Activated CD4-positive, alpha-beta T cell treated with anti-CD3 and anti-CD28 coated beads, Interleukin-2, Interleukin-4, amounts not matched to agents 100 ng/mL and 50 ng/mL, durations not matched to agents 16 hours and 8 hours (primary cell): Measurements from ENCODE around the gene EHD1.

ENCODE experiments used
- DNase-seq: peaks from one replicate; pipeline ENCODE4 v3.0.0-alpha.2; 2020; ENCODE audit warnings: low spot score

Gene EHD1

GRCh38 chr11:64890522-64890939 is 12.1 kb upstream of the EHD1 start:
- DNase-seq = no peak

- no peak for DNase-seq
Measured at GRCh38 chr11:64888729-64889511, 10.5 kb upstream of the EHD1 start.

- no peak for DNase-seq
Measured at GRCh38 chr11:64888406-64888728, 9.9 kb upstream of the EHD1 start.

GRCh38 chr11:64887757-64888405 is 9.5 kb upstream of the EHD1 start:
- DNase-seq = peak; percentile 87

- DNase-seq = no peak
Measured at GRCh38 chr11:64887234-64887756, 8.9 kb upstream of the EHD1 start.

- DNase-seq = peak; percentile 60
Measured at GRCh38 chr11:64885367-64886286, 7.2 kb upstream of the EHD1 start.

GRCh38 chr11:64884019-64884418 is 5.6 kb upstream of the EHD1 start:
- DNase-seq = no peak

GRCh38 chr11:64883575-64883974 is 5.2 kb upstream of the EHD1 start:
- DNase-seq = no peak

GRCh38 chr11:64882243-64882642 is 3.8 kb upstream of the EHD1 start:
- DNase-seq = no peak

- no peak for DNase-seq
Measured at GRCh38 chr11:64881476-64881875, 3.1 kb upstream of the EHD1 start.

GRCh38 chr11:64880240-64881001 is 2.0 kb upstream of the EHD1 start:
- DNase-seq = peak; percentile 60

- DNase-seq = no peak
Measured at GRCh38 chr11:64879244-64879900, 951 bp upstream of the EHD1 start.

- no peak for DNase-seq
Measured at GRCh38 chr11:64878223-64878493, 263 bp downstream of the EHD1 start.

GRCh38 chr11:64877390-64878222 is 815 bp downstream of the EHD1 start:
- DNase-seq = no peak

- DNase-seq = no peak
Measured at GRCh38 chr11:64876835-64877341, 1.5 kb downstream of the EHD1 start.

GRCh38 chr11:64876229-64876750 is 2.1 kb downstream of the EHD1 start:
- no peak for DNase-seq

GRCh38 chr11:64875369-64876228 is 2.8 kb downstream of the EHD1 start:
- DNase-seq = no peak

- no peak for DNase-seq
Measured at GRCh38 chr11:64874308-64875240, 3.8 kb downstream of the EHD1 start.
